Left lung (tissue), 10 donors: Measurements from ENCODE around the gene EPHA8. TPM values are rescaled to one million over a fixed set of nuclear protein-coding genes. Genes with fewer than 3 reads are reported as not detected.

Experiments
- ATAC-seq: fragments of 200-7000 bp; cut with Tn5 transposase; one replicate; pipeline ENCODE4 v1.9.1; 2020; ENCODE audit warnings: moderate library complexity
- DNase-seq, 4 donors: peaks; one replicate each; pipeline ENCODE4 v3.0.0-alpha.2; 2013 to 2020
- H3K27ac ChIP-seq, 2 donors: fragments of 200-600 bp; sonication (generic) in 1 of 2; one replicate each; pipeline versions ENCODE4 v1.5.0 to v1.8.0; 2020 to 2021
- H3K27me3 ChIP-seq, 2 donors: fragments of 200-600 bp; sonication (generic) in 1 of 2; one replicate each; pipeline versions ENCODE4 v1.5.0 to v1.8.0; 2020 to 2021
- H3K36me3 ChIP-seq, 2 donors: fragments of 200-600 bp; sonication (generic) in 1 of 2; one replicate each; pipeline versions ENCODE4 v1.5.0 to v1.8.0; 2020 to 2021
- H3K4me1 ChIP-seq, 2 donors: fragments of 200-600 bp; one replicate each; pipeline ENCODE4 v1.8.0; 2021
- H3K4me3 ChIP-seq, 2 donors: fragments of 200-600 bp; sonication (generic) in 1 of 2; one replicate each; pipeline versions ENCODE4 v1.5.0 to v1.8.0; 2020 to 2021; ENCODE audit warnings: mild to moderate bottlenecking in 1 of 2
- H3K9me3 ChIP-seq, 2 donors: fragments of 200-600 bp; sonication (generic) in 1 of 2; one replicate each; pipeline versions ENCODE4 v1.5.0 to v1.8.0; 2020 to 2021
- intact Hi-C, 2 donors: fragments of 100-400 bp; cut with DNase I; formaldehyde crosslinking; loops; one replicate each; pipeline versions ENCODE4 v1.11.2 to v1.14.2; 2022
- polyA plus RNA-seq, 6 donors: library from polyadenylated mRNA; unstranded; fragments of 120-200 nt; gene quantifications; one replicate each; pipeline ENCODE4 v1.2.1, GENCODE V29; 2013; ENCODE audit not compliant: insufficient read length in 6 of 6
- total RNA-seq, 2 donors: library from RNA; stranded (reverse); fragmentation: NEBNext Ultra II Directional; extraction: Animal tissue kit (Norgen Biotek cat#: 25700); gene quantifications; one replicate each; pipeline ENCODE4 v1.2.1, GENCODE V29; 2021
- TF ChIP-seq, protein P1 (sequence below), 2 donors: fragments of 200-600 bp; sonication (generic) in 1 of 2; IDR thresholded peaks; one replicate each; pipeline versions ENCODE4 v1.5.0 to v1.8.0; 2021; ENCODE audit warnings: antibody characterized with exemption in 2 of 2
- donor health status: DM: no; HTN: yes; CAD: no.
- donor health status: DM: no; HTN: no; CAD: no.

The EPHA8 gene
- total and polyA plus RNA-seq, 8 donors, result 0.07 to 0.21 (median 0.18) TPM; not detected in 5

DNA sequence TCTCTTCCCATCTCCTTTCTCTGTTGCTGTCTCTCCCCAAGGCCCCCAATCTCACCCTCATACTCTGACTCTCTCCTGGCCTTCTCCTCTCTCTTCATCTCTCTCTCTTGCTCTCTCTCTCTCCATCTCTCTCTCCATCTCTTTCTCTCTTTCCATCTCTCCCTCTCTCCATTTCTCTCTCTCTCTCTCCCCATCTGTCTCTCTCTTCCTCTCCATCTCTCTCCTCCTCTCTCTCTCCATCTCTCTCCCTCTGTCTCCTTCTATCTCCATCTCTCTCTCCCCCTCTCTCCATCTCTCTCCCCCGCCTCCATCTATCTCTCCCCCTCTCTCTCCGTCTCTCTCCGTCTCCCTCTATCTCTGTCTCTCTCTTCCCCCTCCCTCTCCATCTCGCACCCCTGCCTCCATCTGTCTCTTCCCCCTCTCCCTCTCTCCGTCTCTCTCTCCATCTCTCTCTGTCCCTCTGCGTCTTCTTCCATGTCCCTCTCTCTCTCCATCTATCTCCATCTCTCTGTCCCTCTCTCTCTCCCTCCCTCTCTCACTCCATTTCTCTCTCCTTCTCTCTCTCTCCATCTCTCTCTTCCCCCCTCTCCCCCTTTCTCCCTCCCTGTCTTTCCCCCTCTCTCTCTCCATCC is 16.0 kb upstream of the EPHA8 start:
- ATAC-seq, result no peak
- H3K36me3 ChIP-seq, result no peaks in the 10 kb centered on the region
- peaks cover 7 to 95% of the 10 kb centered on the region in 2 donors for H3K27me3 ChIP-seq
- H3K4me3 ChIP-seq, result no peak overlapping the region
- TF ChIP-seq, protein P1, sequence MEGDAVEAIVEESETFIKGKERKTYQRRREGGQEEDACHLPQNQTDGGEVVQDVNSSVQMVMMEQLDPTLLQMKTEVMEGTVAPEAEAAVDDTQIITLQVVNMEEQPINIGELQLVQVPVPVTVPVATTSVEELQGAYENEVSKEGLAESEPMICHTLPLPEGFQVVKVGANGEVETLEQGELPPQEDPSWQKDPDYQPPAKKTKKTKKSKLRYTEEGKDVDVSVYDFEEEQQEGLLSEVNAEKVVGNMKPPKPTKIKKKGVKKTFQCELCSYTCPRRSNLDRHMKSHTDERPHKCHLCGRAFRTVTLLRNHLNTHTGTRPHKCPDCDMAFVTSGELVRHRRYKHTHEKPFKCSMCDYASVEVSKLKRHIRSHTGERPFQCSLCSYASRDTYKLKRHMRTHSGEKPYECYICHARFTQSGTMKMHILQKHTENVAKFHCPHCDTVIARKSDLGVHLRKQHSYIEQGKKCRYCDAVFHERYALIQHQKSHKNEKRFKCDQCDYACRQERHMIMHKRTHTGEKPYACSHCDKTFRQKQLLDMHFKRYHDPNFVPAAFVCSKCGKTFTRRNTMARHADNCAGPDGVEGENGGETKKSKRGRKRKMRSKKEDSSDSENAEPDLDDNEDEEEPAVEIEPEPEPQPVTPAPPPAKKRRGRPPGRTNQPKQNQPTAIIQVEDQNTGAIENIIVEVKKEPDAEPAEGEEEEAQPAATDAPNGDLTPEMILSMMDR (IDR thresholded peaks at IDR 0.05), result no peak
- DNase-seq, result no peak
- intact Hi-C loops, result no loop called here
- H3K27ac ChIP-seq, result no peak overlapping the region
- H3K9me3 ChIP-seq, result no peaks in the 10 kb centered on the region
- no peaks in the 10 kb centered on the region for H3K4me1 ChIP-seq

DNA sequence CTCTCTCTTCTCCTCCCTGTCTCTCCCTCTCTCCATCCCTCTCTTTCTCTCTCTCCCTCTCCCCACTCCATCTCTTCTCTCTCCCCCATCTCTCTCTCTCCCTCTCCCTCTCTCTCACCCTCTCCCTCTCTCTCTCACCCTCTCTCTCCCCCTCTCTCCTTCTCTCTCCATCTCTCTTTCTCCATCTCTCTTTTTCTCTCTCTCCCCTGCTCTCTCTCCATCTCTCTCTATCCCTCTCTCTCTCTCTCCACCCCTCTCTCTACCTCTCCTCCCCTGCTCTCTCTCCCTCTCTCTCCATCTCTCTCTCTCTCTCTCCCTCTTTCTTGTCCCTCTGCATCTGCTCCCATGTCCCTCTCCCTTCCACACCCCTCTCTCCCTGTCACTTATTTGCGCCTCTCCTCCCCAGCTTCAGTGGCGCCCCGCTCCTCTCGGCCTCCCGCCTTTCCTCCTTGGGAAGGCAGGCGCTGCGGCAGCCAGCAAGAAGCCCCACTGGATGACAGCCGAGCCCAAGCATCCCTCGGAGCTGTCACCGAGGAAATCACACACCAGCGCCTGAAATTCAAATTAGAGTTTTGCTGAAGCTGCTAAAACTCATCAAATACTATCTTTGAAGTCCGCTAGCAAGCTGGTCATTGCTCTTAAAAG is 15.3 kb upstream of the EPHA8 start:
- ATAC-seq, result no peak
- TF ChIP-seq, protein P1 (IDR thresholded peaks at IDR 0.05), result no peak
- Histone ChIP-seq H3K36me3 (no peaks in the 10 kb centered on the region), H3K4me3 (no peak overlapping the region), H3K4me1 (no peaks in the 10 kb centered on the region), H3K27ac (no peak overlapping the region), H3K27me3 (peaks cover 7 to 95% of the 10 kb centered on the region in 2 donors), H3K9me3 (no peaks in the 10 kb centered on the region)
- intact Hi-C loops, result no loop called here
- DNase-seq, result no peak

DNA sequence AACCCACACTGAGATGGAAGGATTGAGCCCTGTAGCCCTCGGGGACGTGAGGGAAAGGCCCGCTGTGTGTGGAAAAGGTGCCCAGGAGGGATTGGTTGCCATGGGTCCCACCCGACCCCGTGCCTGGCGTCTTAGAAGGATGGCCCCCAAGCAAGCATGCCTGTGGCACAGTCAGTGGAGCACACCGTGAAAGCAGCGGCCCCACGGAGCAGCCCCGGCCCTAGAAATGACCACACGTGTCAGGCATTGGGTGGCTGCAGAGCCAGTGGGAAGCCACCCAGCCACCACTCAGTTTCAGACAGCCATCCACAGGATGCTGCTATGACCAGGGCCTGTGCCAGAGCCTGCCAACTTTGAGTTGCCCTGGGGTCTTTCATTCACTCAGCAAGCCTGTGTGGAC is 13.3 kb upstream of the EPHA8 start:
- ATAC-seq (no peak), DNase-seq (no peak)
- H3K4me1 ChIP-seq, result no peaks in the 10 kb centered on the region
- intact Hi-C loops, result no loop called here
- TF ChIP-seq, protein P1 (IDR thresholded peaks at IDR 0.05), result no peak
- no peak overlapping the region for H3K4me3 ChIP-seq
- H3K36me3 ChIP-seq, result no peaks in the 10 kb centered on the region
- no peaks in the 10 kb centered on the region for H3K9me3 ChIP-seq
- H3K27ac ChIP-seq, result no peak overlapping the region
- peaks cover 7 to 95% of the 10 kb centered on the region in 2 donors for H3K27me3 ChIP-seq

DNA sequence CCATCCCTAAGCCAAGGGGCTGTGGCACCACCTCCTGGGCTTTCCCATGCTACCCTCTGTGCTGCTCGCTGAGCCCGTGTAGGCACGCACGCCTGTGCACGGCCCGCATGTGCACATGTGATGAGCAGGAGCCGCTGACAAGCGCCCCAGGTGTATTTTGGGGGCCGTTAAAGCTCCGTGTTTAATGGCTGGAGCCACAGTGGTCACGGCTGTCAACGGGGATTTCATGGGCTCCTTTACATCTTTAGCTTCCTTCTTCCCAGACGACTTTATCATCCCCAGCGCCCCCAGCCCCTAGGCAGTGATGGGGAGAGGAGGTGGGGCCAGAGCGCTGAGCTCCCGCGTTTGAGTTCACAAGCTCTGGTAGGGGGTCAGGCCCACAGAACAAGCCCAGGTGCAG is 11.7 kb upstream of the EPHA8 start:
- Histone ChIP-seq H3K9me3 (no peaks in the 10 kb centered on the region), H3K36me3 (no peaks in the 10 kb centered on the region), H3K4me3 (no peak overlapping the region), H3K4me1 (no peaks in the 10 kb centered on the region), H3K27me3 (peaks cover 7 to 98% of the 10 kb centered on the region in 2 donors), H3K27ac (no peak overlapping the region)
- intact Hi-C loops, result no loop called here
- DNase-seq (no peak), ATAC-seq (no peak)
- TF ChIP-seq, protein P1 (IDR thresholded peaks at IDR 0.05), result no peak

DNA sequence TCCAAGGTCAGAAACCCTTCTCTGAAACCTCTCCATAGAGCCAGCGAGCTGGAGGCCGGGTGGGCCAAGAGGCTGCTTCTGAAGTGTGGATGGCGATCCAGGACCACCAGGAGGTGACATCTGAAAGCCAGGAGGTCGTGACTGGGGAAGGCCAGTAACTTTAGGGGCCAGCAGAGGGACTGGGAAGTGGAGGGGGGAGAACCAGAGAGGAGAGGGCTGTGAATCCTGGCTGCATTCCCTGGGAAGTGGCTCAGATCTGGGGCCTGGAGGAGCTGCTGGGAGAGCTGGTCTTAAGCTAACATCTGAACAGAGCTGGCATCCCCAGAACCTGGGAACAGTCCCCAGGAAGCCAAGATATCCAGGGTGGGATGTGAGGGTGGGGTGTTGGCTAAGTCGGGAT is 11.3 kb upstream of the EPHA8 start:
- ATAC-seq, result no peak
- H3K27ac ChIP-seq, result no peak overlapping the region
- TF ChIP-seq, protein P1 (IDR thresholded peaks at IDR 0.05), result no peak
- H3K4me3 ChIP-seq, result no peak overlapping the region
- no peaks in the 10 kb centered on the region for H3K9me3 ChIP-seq
- peaks cover 11 to 98% of the 10 kb centered on the region in 2 donors for H3K27me3 ChIP-seq
- intact Hi-C loops, result no loop called here
- no peaks in the 10 kb centered on the region for H3K4me1 ChIP-seq
- no peak for DNase-seq
- H3K36me3 ChIP-seq, result no peaks in the 10 kb centered on the region
